AG08395 (cell line): ENCODE data around the gene MORN1.

Source experiments
- DNase-seq: peaks from one replicate; pipeline ENCODE4 v3.0.0; 2012; ENCODE audit warnings: mixed read lengths, low spot score

The MORN1 gene

GRCh38 chr1:2350911-2351655 is 40.3 kb downstream of the MORN1 start:
- DNase-seq: no peak

GRCh38 chr1:2350501-2350900 is 40.9 kb downstream of the MORN1 start:
- DNase-seq: no peak

GRCh38 chr1:2349806-2350205 is 41.5 kb downstream of the MORN1 start:
- DNase-seq: no peak

GRCh38 chr1:2348346-2349325 is 42.7 kb downstream of the MORN1 start:
- DNase-seq: no peak

GRCh38 chr1:2347896-2348295 is 43.5 kb downstream of the MORN1 start:
- DNase-seq: no peak

- no peak for DNase-seq
Measured at GRCh38 chr1:2347409-2347785, 44.0 kb downstream of the MORN1 start.

- DNase-seq: no peak
Measured at GRCh38 chr1:2346691-2347408, 44.5 kb downstream of the MORN1 start.

GRCh38 chr1:2345297-2346075 is 45.9 kb downstream of the MORN1 start:
- DNase-seq: no peak

- no peak for DNase-seq
Measured at GRCh38 chr1:2344744-2345296, 46.5 kb downstream of the MORN1 start.

- DNase-seq: no peak
Measured at GRCh38 chr1:2344121-2344681, 47.2 kb downstream of the MORN1 start.

- no peak for DNase-seq
Measured at GRCh38 chr1:2343023-2343935, 48.1 kb downstream of the MORN1 start.

- DNase-seq: no peak
Measured at GRCh38 chr1:2342384-2343022, 48.9 kb downstream of the MORN1 start.

- no peak for DNase-seq
Measured at GRCh38 chr1:2341706-2342383, 49.5 kb downstream of the MORN1 start.

- DNase-seq: no peak
Measured at GRCh38 chr1:2340918-2341254, 50.5 kb downstream of the MORN1 start.

- DNase-seq: no peak
Measured at GRCh38 chr1:2340086-2340917, 51.1 kb downstream of the MORN1 start.

- no peak for DNase-seq
Measured at GRCh38 chr1:2339206-2340085, 51.9 kb downstream of the MORN1 start.

- no peak for DNase-seq
Measured at GRCh38 chr1:2337501-2337900, 53.9 kb downstream of the MORN1 start.
